ENCODE results near the gene NR1H2. TPM values are rescaled to one million over a fixed set of nuclear protein-coding genes. Genes with fewer than 3 reads are reported as not detected.

Gene NR1H2
- total RNA-seq, result 10 to 100 TPM; 57.9 to 60.0 TPM

DNA sequence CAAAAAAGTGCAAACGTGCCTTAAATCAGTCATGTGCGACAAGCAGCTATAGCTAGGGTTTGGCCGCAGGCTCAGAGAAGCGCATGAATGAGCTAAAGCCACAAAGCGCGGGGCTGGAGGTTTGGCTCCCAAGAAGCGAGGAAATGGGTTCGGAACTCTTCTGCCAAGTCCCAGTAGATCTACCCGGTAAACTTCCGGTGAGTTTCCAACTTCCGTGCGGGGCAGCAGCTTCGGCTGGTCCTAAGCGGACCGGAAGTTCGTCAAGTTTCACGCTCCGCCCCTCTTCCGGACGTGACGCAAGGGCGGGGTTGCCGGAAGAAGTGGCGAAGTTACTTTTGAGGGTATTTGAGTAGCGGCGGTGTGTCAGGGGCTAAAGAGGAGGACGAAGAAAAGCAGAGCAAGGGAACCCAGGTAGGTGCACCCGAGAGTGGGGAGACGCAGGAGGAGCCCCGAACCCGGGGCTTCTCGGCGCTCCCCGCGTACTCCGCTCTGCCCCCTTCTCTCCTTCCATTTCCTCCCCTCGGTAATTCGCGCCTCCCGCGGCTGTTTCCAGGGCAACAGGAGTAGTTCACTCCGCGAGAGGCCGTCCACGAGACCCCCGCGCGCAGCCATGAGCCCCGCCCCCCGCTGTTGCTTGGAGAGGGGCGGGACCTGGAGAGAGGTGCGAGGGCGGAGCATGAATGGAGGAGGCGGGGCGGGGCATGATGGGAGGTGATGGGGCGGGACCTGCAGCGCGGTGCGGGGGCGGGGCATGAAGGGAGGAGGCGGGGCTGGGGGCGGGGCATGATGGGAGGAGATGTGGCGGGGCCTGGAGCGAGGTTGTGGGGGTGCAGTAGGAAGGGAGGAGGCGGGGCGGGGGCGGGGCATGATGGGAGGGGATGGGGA, at the start of gene NR1H2:
NR1H2 (plus strand) TSS at position 292 of the 885 bp plus-strand sequence. CDS start 1,149 bp downstream, outside the sequence.
- Histone ChIP-seq H3K27ac (peak within 1 kb of the TSS; percentile 99), H3K9ac (ENCODE audit: low read depth in 2 of 2, low read length in 2 of 2) (peak within 1 kb of the TSS; percentile 85 to 96), H3K27me3 (no peaks in the 10 kb centered on the region), H3K36me3 (peaks cover 26% of the 10 kb centered on the region), H3K4me1 (no peaks in the 10 kb centered on the region), H3K4me3 (peak within 1 kb of the TSS; percentile 89), H3K9me3 (no peaks in the 10 kb centered on the region)
- peak; percentile 97 for DNase-seq
- TF ChIP-seq CTCF (IDR thresholded peaks at IDR 0.05), result no peak
- intact Hi-C loops (cut with DNase I), result no loop called here

DNA sequence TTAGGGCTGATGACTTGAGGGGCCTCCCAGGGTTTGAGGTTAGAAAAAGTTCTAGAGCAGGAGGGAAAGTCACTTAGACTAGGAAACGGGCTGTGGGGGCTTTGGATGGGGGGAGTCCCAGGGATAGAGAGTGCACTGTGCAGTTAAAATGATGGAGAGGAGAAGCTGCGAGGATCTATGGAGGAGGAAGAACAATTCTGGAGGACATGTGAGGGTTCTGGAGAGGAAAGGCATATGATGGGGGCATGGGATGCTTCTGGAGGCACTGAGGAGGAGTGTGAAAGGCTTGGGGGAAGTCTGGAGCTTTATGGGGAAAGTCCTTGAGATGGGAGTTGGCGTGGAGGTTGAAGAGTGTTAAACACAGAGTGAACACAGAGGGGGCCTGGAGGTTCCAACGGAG, 49.2 kb upstream of the NR1H2 start:
- no peak overlapping the region for H3K27ac ChIP-seq
- intact Hi-C loops (cut with DNase I), result no loop called here
- no peak overlapping the region for H3K4me3 ChIP-seq
- H3K36me3 ChIP-seq, result no peaks in the 10 kb centered on the region
- no peaks in the 10 kb centered on the region for H3K9me3 ChIP-seq
- H3K9ac ChIP-seq (ENCODE audit: low read depth in 2 of 2, low read length in 2 of 2), result no peak overlapping the region
- H3K27me3 ChIP-seq, result peaks cover 26% of the 10 kb centered on the region
- peaks cover 5% of the 10 kb centered on the region for H3K4me1 ChIP-seq
- DNase-seq, result no peak
- no peak for TF ChIP-seq CTCF (IDR thresholded peaks at IDR 0.05)

- Histone ChIP-seq H3K4me1 (peaks cover 6% of the 10 kb centered on the region), H3K36me3 (no peaks in the 10 kb centered on the region), H3K9ac (ENCODE audit: low read depth in 2 of 2, low read length in 2 of 2) (no peak overlapping the region), H3K27ac (no peak overlapping the region), H3K4me3 (no peak overlapping the region), H3K27me3 (peaks cover 32% of the 10 kb centered on the region), H3K9me3 (no peaks in the 10 kb centered on the region)
- no peak for TF ChIP-seq CTCF (IDR thresholded peaks at IDR 0.05)
- intact Hi-C loops (cut with DNase I), result no loop called here
- DNase-seq, result no peak
Measured at GRCh38 chr19:50327461-50328223, 48.6 kb upstream of the NR1H2 start.

GRCh38 chr19:50328224-50328872, 47.9 kb upstream of the NR1H2 start:
- Histone ChIP-seq H3K4me1 (peaks cover 12% of the 10 kb centered on the region), H3K27me3 (peaks cover 32% of the 10 kb centered on the region), H3K9ac (ENCODE audit: low read depth in 2 of 2, low read length in 2 of 2) (peak overlapping the region in 1 of 2 donors; percentile 35), H3K36me3 (no peaks in the 10 kb centered on the region), H3K27ac (no peak overlapping the region), H3K9me3 (no peaks in the 10 kb centered on the region), H3K4me3 (peak overlapping the region; percentile 31)
- no peak for TF ChIP-seq CTCF (IDR thresholded peaks at IDR 0.05)
- intact Hi-C loops (cut with DNase I), result no loop called here
- no peak for DNase-seq

GRCh38 chr19:50328873-50329145, 47.4 kb upstream of the NR1H2 start:
- no peak for TF ChIP-seq CTCF (IDR thresholded peaks at IDR 0.05)
- no peaks in the 10 kb centered on the region for H3K9me3 ChIP-seq
- H3K27ac ChIP-seq, result no peak overlapping the region
- DNase-seq, result no peak
- no peak overlapping the region for H3K4me3 ChIP-seq
- intact Hi-C loops (cut with DNase I), result no loop called here
- no peaks in the 10 kb centered on the region for H3K36me3 ChIP-seq
- H3K27me3 ChIP-seq, result peaks cover 32% of the 10 kb centered on the region
- H3K9ac ChIP-seq (ENCODE audit: low read depth in 2 of 2, low read length in 2 of 2), result no peak overlapping the region
- H3K4me1 ChIP-seq, result peaks cover 12% of the 10 kb centered on the region

All from colonic mucosa (tissue), 4 donors.